HG03060 (cell line): ENCODE data around the gene TRAPPC1.

Experiments
- ATAC-seq: cut with Tn5 transposase; IDR thresholded peaks from one replicate; pipeline ENCODE4 v1.9.1; 2021; ENCODE audit warnings: low read depth, moderate number of reproducible peaks; ENCODE audit not compliant: unreplicated experiment

The TRAPPC1 gene

GRCh38 chr17:7909089-7909488 lies 22.7 kb downstream of the TRAPPC1 start:
- no peak for ATAC-seq

GRCh38 chr17:7903154-7904103 lies 28.3 kb downstream of the TRAPPC1 start:
- no peak for ATAC-seq

GRCh38 chr17:7897773-7898172 lies 34.0 kb downstream of the TRAPPC1 start:
- no peak for ATAC-seq

GRCh38 chr17:7897090-7897489 lies 34.7 kb downstream of the TRAPPC1 start:
- ATAC-seq = no peak

- ATAC-seq = no peak
These were observed 36.9 kb downstream of the TRAPPC1 start for GRCh38 chr17:7894866-7895265.

- no peak for ATAC-seq
These were observed 37.5 kb downstream of the TRAPPC1 start for GRCh38 chr17:7894226-7894625.

- ATAC-seq = no peak
These were observed 38.4 kb downstream of the TRAPPC1 start for GRCh38 chr17:7893187-7893880.

- no peak for ATAC-seq
These were observed 42.4 kb downstream of the TRAPPC1 start for GRCh38 chr17:7889166-7889955.

- no peak for ATAC-seq
These were observed 43.4 kb downstream of the TRAPPC1 start, which contains the start of gene CHD3 for GRCh38 chr17:7888184-7888920. Gene CHD3 (plus strand): TSS chr17:7888789. CDS start chr17:7889001, 212 bp downstream.

- ATAC-seq = no peak
These were observed 44.1 kb downstream of the TRAPPC1 start for GRCh38 chr17:7887482-7888183.

- no peak for ATAC-seq
These were observed 44.7 kb downstream of the TRAPPC1 start for GRCh38 chr17:7887038-7887481.

- no peak for ATAC-seq
These were observed 45.3 kb downstream of the TRAPPC1 start for GRCh38 chr17:7886227-7887037.

GRCh38 chr17:7885367-7886226 lies 46.1 kb downstream of the TRAPPC1 start:
- no peak for ATAC-seq

GRCh38 chr17:7884581-7885366 lies 47.0 kb downstream of the TRAPPC1 start:
- no peak for ATAC-seq

GRCh38 chr17:7883781-7884386 lies 47.9 kb downstream of the TRAPPC1 start:
- no peak for ATAC-seq

GRCh38 chr17:7882629-7883028 lies 49.1 kb downstream of the TRAPPC1 start:
- no peak for ATAC-seq
